C4-2B (cell line): ENCODE results near the gene WDR88.

Experiments
- ZFX ChIP-seq: fragments of 450-650 bp; IDR thresholded peaks from 2 replicates; pipeline ENCODE4 v1.6.1; 2017
- TF ChIP-seq, protein P1 (sequence below): fragments of 450-650 bp; conservative IDR thresholded peaks from 2 replicates; pipeline ENCODE4 v1.5.1; 2017; ENCODE audit warnings: mild to moderate bottlenecking

DNA sequence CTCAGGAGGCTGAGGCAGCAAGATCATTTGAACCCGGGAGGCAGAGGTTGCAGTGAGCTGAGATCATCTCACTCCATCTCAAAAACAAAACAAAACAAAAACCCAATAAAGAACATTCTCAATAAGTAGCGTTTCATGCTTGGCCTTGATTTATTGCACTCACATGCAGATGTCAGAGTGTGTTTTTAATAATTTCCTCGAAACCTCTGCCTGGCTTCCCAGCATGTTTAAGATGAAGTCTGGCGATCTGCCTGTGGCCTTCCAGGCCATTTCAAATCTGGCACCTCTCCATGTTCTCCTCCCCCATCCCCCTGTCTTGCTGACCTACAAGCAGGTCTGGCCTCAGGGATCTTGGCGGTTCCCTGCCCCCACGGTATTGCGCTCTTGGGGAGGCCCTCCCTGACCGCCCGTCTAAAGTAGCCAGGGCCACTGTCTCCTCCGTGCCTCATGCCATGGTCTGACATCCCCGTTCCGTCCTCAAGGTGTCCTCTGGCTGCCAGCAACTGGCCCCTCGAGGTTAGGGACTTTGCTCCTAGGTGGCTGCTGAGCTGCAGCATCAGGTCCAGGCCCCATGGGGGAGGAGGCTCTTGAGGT lies 1.6 kb downstream of the WDR88 start:
- TF ChIP-seq ZFX: no peak
- TF ChIP-seq, protein P1, sequence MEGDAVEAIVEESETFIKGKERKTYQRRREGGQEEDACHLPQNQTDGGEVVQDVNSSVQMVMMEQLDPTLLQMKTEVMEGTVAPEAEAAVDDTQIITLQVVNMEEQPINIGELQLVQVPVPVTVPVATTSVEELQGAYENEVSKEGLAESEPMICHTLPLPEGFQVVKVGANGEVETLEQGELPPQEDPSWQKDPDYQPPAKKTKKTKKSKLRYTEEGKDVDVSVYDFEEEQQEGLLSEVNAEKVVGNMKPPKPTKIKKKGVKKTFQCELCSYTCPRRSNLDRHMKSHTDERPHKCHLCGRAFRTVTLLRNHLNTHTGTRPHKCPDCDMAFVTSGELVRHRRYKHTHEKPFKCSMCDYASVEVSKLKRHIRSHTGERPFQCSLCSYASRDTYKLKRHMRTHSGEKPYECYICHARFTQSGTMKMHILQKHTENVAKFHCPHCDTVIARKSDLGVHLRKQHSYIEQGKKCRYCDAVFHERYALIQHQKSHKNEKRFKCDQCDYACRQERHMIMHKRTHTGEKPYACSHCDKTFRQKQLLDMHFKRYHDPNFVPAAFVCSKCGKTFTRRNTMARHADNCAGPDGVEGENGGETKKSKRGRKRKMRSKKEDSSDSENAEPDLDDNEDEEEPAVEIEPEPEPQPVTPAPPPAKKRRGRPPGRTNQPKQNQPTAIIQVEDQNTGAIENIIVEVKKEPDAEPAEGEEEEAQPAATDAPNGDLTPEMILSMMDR: no peak
